Activated CD4-positive, alpha-beta T cell treated with anti-CD3 and anti-CD28 coated beads, Interleukin-2, amount 50 U/mL, for 24 hours (primary cell): ENCODE results near the gene BEST3.
"Not testable (repeated sequence)": the region's sequence is repeated elsewhere in the genome, so short reads cannot be mapped to it uniquely, and the experiment has no call there.

ENCODE experiments used
- DNase-seq, 2 donors: peaks; one replicate each; pipeline ENCODE4 v3.0.0-alpha.2; 2020; ENCODE audit warnings: low read depth in 1 of 2, low spot score in 1 of 2

Gene BEST3

DNA sequence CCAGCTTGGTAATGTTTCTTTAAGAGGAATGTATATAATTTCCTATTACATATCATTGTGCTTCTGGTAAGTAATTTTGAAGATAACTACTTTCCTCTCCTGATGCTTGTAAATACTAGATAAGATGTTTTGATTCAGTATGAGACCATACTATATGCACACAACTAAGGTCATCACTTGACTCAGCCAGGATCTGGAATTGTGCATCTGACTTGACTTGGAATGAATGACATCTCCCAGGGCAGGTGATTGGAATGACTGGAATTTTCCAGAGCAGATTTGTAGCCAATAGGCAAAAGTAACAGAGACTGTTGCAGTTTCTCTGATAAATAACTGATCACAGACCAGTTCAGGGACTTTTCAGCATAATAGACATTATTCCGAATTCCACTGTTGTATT is 11.1 kb downstream of the BEST3 start:
- no peak for DNase-seq

DNA sequence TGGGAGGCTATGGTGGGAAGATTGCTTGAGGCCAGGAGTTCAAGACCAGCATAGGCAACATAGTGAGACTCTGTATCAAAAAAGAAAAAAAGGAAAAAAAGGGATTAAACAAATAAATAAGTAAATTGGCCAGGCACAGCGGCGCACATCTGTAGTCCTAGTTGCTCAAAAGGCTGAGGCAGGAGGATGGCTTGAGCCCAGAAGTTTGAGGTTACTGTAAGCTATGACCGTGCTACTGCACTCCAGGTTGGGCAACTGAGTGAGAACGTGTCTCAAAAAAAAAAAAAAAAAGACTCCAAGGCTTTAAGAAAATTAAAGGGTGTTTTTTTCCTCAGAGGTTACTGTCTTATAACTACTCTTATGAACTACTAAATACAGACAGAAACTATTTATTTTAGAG is 11.7 kb downstream of the BEST3 start:
- no peak for DNase-seq

DNA sequence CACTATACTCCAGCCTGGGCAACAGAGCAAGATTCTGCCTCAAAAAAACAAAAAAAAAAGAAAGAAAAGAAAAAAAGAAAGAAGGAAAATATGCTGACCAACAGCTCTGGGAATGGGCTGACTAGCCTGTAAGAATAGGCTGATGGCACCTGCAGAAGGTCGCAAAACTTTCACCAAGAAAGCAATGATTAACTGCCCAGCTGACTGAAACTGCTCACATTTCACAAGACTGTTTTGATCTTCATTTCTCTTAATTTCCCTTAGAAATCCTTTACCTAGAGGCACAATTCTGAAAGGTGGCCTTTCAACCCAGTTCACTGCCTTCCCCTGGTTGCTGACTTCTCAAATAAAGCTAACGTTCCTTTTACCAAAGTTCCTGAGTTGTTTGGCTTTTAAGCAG is 12.4 kb downstream of the BEST3 start:
- DNase-seq: no peak

DNA sequence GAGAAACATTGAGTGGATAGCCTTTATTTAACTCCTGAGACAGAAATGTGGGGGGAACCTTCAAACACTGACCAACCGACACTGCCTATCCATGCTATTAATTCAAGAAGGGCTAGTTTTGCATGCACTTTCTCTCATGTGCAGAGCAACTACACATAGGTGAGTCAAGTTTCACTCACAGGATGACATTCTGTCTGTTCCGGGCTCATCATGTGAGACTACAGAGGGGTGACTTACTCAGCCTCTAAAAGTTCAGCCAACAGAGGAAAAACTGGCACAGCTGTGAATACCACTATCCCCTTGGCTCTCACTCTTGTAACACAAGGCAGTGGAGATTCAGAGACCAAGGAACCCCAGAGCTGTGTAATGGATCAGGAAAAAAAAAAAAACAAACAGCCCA is 13.3 kb downstream of the BEST3 start:
- no peak for DNase-seq

DNA sequence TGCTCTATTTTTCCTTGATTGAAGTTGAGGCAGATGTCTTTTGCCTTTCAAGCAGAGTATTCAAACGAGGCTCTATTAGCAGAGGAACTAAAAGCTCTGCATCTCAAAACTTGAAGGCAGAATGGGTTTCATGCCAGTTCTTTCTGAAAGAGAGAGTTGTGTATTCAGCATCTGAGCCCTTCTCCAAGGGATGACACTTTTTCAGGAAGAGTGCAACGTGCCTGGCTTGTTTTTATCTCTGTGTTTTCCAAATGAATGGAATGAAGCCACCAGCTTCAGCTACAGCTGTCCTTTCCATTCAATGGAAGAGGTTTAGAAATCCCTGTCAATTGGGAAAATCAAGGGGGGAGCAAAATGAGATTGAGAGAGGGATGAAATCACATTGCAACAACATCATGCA is 14.6 kb downstream of the BEST3 start:
- DNase-seq: no peak

DNA sequence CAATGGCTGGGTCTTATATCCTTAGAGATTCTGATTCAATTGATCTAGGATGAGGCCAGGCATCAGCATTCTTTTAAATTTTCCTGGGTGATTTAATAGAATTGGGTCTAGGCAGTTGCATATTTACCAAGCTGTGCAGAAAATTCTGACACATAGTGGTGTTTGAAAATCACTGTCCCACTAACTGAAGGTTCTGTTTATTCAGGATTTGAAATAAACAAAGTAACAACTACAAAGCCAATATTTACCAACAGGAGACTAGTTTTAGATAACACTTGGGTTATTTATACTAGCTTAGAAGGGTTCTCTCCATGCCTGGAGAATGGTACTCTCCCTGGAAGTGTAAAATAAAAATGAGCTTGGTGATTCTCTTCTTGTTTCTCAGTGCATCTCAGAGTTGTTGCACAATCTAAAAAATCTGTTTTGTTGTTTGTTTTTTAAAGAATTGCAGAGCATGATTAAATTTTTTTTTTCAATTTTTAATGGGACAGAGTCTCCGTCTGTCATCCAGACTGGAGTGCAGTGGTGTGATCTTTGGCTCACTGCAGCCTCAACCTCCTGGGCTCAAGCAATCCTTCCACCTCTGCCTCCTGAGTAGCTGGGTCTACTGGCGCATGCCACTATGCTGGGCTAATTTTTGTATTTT is 16.9 kb downstream of the BEST3 start:
- DNase-seq: no peak

DNA sequence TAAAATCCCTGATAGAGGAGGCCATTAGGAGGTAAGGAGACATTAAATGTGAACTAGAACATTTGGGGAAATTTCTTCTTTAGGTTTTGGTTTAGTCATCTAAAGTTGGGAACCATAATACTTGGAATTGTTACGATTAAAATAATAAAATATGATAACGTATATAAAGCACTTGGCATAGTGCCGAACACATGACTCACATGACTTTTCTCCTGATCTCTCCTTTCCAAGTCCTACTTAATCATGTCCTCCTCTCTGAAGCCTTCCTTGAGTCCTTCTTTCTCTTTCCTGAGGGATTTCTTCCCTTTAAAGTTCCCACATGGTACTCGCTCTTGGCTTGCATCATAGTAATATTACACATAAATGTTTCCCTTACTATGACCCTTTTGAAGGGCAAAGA is 20.0 kb downstream of the BEST3 start:
- DNase-seq: no peak

DNA sequence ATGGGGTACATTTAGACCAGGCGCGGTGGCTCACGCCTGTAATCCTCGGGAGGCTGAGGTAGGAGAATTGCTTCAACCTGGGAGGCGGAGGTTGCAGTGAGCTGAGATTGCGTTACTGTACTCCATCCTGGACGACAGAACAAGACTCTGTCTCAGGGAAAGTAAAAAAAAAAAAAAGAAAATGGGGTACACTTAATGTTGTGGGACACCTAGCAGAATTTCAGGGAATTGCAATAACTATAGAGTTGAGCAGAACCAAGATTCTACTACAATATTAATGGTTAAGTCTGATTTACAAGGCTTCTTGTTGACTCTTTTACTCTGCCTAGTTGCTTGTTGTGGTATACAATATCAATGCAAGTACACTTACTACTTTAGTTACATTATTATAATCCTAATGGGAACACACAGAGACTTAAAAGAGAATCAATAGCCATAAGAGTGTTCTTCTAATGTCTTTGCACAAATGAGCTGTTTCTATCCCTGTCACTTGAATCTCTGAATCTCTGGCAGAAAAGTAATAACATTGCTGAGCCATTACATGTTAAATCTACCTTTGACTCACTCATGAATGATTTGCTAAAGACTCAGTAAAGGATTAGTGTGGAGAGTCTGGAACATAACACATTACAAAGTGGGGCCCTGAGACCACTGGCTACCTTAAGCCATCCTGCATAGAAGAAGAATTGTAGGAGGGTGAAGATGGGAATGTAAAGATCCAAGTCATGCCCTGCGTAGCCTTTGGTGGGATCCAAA is 22.7 kb downstream of the BEST3 start:
- DNase-seq: no peak

DNA sequence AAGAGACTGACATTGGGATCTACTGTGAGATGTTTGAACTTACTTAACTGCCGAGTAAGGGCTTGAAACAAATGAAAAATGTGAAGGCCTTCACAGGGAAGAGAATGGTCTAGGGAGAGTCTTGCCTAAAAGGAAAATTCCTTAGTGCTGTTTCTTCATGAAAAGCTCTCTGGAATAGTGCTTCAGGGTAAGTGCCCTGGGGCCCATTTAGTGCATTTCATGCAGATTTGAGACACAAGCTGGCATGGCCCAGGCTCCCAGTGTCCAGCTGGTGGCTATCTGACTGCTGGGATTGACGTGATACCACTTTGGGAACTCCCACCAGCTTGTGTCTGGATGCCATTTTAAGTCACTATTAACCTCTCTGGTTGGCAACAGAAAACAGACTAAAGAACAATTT is 26.9 kb downstream of the BEST3 start:
- DNase-seq: no peak

DNA sequence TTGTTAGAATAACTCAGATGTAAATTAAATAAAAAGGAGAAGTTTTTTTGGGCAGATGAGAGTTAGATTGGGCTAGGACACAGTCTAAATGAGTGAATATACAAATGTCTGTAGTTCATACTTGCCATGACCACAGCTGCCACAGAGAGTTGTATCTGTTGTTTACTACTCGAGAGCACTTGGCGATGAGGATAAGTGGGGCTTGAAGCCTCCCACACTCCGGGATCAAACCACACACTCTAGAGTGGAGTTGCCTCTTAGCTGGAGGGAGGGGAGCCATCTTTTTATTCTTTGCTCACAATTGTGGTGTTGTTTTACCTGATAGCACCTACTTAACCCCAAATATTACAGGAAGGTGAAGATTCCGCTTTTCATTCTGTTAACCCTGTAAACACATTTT is 27.5 kb downstream of the BEST3 start:
- no peak for DNase-seq

DNA sequence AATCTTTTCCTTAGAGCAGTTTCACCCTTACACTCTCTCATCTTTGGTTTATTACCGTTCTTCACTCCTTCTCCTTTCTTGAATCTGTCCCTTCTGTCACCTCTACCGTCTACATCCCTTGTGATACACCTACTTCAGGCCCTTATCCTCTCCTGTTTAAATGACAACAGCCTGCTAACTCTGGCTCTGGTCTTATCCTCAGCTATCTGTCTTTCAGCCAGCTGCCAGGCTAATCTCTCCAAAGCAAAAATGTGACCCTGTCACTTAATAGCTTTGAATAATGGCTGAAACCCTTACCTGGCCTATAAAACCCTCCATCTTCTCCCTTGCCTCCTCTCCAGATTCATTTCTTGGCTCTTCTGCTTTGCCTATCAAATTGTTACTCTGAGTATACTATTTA is 32.3 kb downstream of the BEST3 start:
- no peak for DNase-seq

DNA sequence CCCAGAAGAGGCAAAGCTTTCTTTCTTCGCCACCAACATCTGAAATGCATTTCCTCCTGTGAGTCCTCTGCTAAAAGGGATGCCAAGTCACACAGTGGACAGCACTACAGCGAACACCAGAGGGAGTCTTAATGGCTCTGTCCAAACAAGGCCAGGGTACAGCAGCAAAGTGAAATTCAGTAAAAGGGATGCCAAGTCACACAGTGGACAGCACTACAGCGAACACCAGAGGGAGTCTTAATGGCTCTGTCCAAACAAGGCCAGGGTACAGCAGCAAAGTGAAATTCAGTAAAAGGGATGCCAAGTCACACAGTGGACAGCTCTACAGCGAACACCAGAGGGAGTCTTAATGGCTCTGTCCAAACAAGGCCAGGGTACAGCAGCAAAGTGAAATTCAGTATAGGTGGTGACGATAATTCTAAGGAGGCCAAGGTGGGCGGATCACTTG is 34.1 kb downstream of the BEST3 start:
- DNase-seq: not testable (repeated sequence)

DNA sequence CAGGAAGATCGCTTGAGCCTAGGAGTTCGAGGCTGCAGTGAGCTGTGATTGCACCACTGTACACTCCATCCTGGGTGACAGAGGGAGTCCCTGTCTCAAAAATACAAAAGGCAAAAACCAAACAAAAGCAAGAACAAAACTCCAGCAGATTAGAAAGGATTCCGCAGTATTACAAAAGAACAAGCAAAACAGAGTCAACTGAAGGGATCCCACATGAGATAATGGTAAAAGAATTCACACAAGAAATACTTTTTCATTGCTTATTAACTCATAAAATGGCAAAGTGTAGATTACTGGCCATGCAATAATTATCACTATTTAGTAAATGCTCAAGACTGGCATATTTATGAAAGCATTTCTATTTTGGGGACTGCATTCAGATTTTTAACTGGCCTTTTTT is 35.4 kb downstream of the BEST3 start:
- DNase-seq: no peak

DNA sequence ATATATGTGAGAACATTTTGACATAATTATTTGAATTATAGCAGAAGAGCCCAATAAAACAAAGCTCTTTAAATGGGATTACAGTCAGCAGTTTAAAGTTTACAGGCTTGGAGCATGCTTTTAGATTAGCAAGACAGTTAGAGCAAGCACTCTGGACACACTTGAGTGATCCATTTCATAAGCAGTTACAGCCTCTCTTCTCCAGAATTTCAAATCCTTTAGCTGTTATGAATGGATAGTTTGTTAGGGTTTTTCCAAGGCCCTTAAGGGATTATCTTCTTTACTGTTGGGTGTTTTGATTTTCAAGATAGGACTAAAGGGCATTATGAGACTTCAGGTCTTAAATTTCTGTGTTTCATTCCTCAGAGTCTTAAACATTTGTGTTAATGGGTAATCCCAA is 36.3 kb downstream of the BEST3 start:
- DNase-seq: no peak

DNA sequence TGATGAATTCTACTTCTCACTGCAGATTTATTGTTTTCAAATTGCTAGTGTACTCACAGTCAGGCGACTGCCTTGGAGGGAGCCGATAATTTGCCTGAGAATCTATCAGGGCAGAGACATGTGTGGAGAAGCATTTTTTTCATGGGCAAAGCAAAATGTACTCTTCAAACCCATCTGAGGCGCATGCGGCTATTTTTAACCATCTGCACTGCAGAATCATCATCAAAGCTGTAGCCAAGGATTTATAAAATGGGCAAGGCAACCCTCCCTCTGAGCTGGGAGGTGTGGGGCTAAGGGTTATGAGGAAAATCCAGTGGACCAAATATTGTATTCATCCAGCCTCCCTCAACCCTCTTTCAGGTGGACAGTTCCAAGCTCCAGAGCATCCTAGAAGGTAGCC is 37.7 kb downstream of the BEST3 start:
- no peak for DNase-seq

DNA sequence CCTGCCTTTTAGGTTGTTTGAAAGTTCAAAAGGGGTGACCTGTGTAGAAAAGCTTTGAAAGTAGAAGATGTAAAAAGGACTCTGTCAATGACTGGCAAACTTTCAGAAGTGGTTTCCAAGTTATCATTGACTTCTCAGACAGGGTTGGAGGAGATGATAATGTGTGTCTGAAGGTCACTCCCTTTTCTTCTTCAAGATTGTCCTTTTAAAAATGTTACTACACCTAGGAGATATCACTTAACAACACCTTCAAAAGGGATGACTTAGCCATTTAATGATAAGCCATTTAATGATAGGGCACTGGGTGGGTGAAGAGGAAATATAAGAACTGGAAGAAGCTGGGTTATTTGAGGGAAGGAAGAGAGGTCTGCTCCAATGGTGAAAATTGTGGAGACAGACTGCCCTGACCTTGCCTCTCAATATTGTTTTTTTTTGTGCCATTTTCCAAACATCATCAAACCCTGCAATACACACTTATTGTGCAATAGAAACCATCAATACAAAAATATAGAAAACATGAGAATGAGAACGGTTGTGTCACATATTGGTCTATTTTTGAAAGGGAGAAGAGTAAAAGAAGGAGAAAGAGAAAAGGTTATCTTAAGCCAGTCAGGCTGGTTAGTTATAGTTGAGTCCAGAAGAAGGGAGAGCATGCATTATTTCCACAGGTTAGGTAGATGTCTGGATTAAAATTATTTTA is 38.8 kb downstream of the BEST3 start:
- no peak for DNase-seq

DNA sequence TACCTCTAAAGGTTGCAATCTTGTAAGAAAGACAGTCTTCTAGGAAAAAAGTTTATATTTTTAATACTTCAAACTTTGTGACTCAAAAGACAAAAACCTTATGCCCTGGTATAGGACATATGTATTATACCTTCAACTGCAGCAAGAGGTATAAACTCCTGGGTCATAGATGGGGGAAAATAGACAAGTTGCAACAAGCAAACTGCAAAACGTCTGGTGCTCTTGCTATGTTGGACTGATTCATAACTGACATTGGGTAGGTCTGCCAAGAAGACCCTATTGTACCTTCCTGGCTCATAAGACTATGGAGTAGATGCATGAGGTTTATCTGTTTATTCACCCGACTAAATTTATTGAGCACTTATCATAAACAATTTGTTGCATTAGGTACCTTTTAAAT is 40.9 kb downstream of the BEST3 start:
- no peak for DNase-seq

DNA sequence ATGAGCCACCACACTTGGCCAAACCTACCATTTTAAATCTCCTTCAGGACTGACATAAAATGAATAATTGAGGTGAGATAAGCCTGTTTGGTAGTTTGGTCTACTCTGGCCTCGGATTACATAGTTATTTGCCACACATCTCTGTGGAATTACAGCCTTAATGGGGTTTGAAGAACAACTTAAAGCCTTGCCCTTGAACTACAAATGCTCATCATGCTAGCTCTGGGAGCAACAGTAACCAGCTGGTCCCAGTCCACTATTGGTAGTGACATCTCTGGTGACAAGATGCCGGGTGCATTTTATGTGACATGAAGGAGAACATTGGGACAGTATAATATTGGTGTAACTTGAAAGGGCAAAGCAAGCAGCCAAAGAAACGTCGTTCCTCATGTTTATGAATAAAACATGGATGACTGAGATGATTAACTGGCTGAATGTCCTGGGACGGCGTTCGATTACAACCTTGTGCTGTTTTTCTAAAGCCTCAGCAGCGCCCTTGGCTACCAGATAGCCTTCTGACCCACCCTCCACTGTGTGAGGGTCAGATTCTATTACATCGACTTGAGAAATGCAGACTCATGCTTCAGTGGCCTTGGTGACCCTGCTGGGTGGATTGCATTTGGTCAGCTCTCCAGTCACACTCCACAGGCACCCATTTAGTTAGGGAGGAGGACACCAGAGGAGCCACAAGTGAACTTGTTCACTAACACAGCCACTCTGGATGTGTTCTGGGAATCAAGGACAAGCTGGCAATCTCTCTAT is 41.5 kb downstream of the BEST3 start:
- no peak for DNase-seq

DNA sequence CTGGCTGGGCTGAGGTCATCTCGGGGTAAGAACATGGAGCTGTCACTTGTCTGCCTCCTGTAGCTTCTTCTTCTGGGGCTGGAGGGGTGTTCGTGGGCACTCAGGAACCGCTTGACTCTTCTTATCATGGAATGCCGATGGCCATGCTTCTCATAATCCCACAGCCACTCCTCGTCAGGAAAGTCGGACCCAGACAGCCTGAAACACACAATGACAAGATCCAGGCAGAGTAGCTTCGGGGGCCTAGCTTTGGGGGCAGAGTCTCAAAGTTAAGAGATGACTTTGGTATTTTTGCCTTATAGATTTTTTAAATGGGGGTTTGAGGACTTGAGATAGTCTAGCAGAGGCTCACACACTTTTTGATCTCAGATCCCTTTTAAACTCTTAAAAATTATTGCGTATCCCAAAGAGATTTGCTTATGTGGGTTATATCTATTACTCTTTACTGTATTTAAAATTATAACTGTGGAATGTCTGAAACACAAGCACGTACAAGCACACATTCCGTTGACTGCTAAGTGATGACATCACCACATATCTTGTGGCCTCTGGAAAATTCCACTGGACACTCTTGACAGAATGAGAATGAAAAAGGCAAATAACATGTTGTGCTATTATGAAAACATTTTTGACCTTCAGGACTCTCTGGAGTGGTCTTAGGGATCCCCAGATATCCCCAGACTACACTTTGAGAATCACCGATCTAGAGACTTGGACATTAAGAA is 43.3 kb downstream of the BEST3 start:
- DNase-seq: no peak

DNA sequence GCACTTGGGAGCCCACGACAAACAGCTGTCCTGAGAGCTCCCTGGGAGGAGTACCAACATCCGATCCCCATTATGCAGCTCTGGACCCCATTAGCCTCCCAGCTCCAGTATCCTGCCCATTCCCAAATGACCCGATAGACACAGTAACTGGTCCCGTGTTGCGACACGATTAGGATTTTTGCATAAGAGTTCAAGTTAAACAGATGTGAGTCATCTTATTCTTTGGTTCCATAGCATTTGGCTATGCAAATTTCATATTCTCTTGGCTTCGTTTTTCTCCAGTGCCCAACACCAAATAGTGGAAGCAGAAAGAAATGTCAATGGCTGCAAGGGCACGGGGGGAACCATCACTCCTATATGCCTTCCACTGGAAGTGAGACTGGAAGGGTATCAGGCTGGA is 45.4 kb downstream of the BEST3 start:
- no peak for DNase-seq

DNA sequence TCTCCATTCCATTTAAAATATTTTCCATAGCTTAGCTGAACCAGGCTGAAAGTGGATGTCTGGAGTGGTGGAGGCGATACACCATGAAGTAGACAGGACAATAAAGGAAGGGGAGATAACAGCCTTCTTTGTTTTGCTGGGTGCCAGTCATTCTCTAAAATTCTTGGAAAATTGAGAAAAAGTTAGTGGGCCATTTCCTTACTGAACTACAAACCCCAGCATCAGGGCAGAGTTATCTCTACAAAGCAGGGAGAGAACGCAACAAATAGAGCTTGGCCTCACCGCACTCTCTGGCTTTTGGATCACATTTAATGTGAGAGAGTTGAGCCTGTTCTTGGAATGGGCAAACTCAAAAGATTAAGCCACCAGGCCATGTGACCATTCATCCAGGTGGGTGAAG is 47.2 kb downstream of the BEST3 start:
- no peak for DNase-seq
